ENCODE data around the gene ZNF592. TPM values are rescaled to one million over a fixed set of nuclear protein-coding genes. Genes with fewer than 3 reads are reported as not detected.

The ZNF592 gene
- polyA plus RNA-seq, 1 donor (not counting 4 experiments of a cell fraction or from before 2014, with no cell fraction given) = 4.1 TPM

GRCh38 chr15:84766461-84767035 is 18.2 kb downstream of the ZNF592 start:
- dilution Hi-C loops (cut with MboI; ENCODE audit: extremely low pct_ligation_motif_present, low sequenced_read_pairs) = no loop called here
- Histone ChIP-seq H2AFZ (ENCODE audit: control insufficient read depth, low read length) (no peak overlapping the region), H3K36me3 (ENCODE audit: control insufficient read depth in 2 of 2, extremely low read depth in 1 of 2, insufficient read depth in 2 of 2, low read length in 2 of 2) (peaks cover 13% of the 10 kb centered on the region in 2 experiments), H3K4me2 (ENCODE audit: control insufficient read depth, extremely low read depth, insufficient read depth, low read depth, low read length) (no peak overlapping the region), H3K79me2 (ENCODE audit: control insufficient read depth, insufficient read depth, low read length) (peaks cover 60% of the 10 kb centered on the region), H3K9me1 (ENCODE audit: control insufficient read depth, extremely low read depth, insufficient read depth, low read length) (no peaks in the 10 kb centered on the region), H4K20me1 (ENCODE audit: control insufficient read depth, extremely low read depth, insufficient read depth, low read length) (peaks cover 13% of the 10 kb centered on the region), H3K27me3 (ENCODE audit: control insufficient read depth, extremely low read depth, insufficient read depth, low read length) (no peaks in the 10 kb centered on the region), H3K4me3 (ENCODE audit: control insufficient read depth in 2 of 3, extremely low read depth in 1 of 3, insufficient read depth in 2 of 3, low read depth in 1 of 3, low read length in 3 of 3) (no peak overlapping the region), H3K4me1 (ENCODE audit: control insufficient read depth, extremely low read depth, insufficient read depth, low read length) (no peaks in the 10 kb centered on the region), H3K9ac (ENCODE audit: control insufficient read depth, extremely low read depth, insufficient read depth, low read length) (no peak overlapping the region), H3K27ac (ENCODE audit: control insufficient read depth, insufficient read depth, low read length) (no peak overlapping the region), H3K9me3 (ENCODE audit: control insufficient read depth, low read depth, low read length) (no peaks in the 10 kb centered on the region)
- DNase-seq (ENCODE audit: low read depth, low spot score) (no peak), FAIRE-seq (no peak)
- TF ChIP-seq CTCF (optimal IDR thresholded peaks at IDR 0.05 in 1 of 3, IDR thresholded peaks at IDR 0.05 in 1 of 3, conservative IDR thresholded peaks at IDR 0.05 in 1 of 3; ENCODE audit: extremely low read depth in 1 of 3, insufficient read depth in 2 of 3, low read length in 3 of 3) (no peak), EZH2 (IDR thresholded peaks at IDR 0.05; ENCODE audit: low read length) (no peak)

- peaks cover 42% of the 10 kb centered on the region for H3K79me2 ChIP-seq (ENCODE audit: control insufficient read depth, insufficient read depth, low read length)
Measured at GRCh38 chr15:84772031-84772430, 23.6 kb downstream of the ZNF592 start.

More at GRCh38 chr15:84772031-84772430, 23.6 kb downstream of the ZNF592 start:
- FAIRE-seq (no peak), DNase-seq (ENCODE audit: low read depth, low spot score) (no peak)
- Histone ChIP-seq H2AFZ (ENCODE audit: control insufficient read depth, low read length) (no peak overlapping the region), H3K27me3 (ENCODE audit: control insufficient read depth, extremely low read depth, insufficient read depth, low read length) (no peaks in the 10 kb centered on the region), H4K20me1 (ENCODE audit: control insufficient read depth, extremely low read depth, insufficient read depth, low read length) (no peaks in the 10 kb centered on the region), H3K4me3 (ENCODE audit: control insufficient read depth in 2 of 3, extremely low read depth in 1 of 3, insufficient read depth in 2 of 3, low read depth in 1 of 3, low read length in 3 of 3) (no peak overlapping the region), H3K27ac (ENCODE audit: control insufficient read depth, insufficient read depth, low read length) (no peak overlapping the region), H3K4me2 (ENCODE audit: control insufficient read depth, extremely low read depth, insufficient read depth, low read depth, low read length) (no peak overlapping the region), H3K4me1 (ENCODE audit: control insufficient read depth, extremely low read depth, insufficient read depth, low read length) (no peaks in the 10 kb centered on the region), H3K9me1 (ENCODE audit: control insufficient read depth, extremely low read depth, insufficient read depth, low read length) (no peaks in the 10 kb centered on the region), H3K9ac (ENCODE audit: control insufficient read depth, extremely low read depth, insufficient read depth, low read length) (no peak overlapping the region), H3K9me3 (ENCODE audit: control insufficient read depth, low read depth, low read length) (no peaks in the 10 kb centered on the region), H3K36me3 (ENCODE audit: control insufficient read depth in 2 of 2, extremely low read depth in 1 of 2, insufficient read depth in 2 of 2, low read length in 2 of 2) (peaks cover 9 to 15% of the 10 kb centered on the region in 2 experiments)
- dilution Hi-C loops (cut with MboI; ENCODE audit: extremely low pct_ligation_motif_present, low sequenced_read_pairs) = no loop called here
- TF ChIP-seq CTCF (optimal IDR thresholded peaks at IDR 0.05 in 1 of 3, IDR thresholded peaks at IDR 0.05 in 1 of 3, conservative IDR thresholded peaks at IDR 0.05 in 1 of 3; ENCODE audit: extremely low read depth in 1 of 3, insufficient read depth in 2 of 3, low read length in 3 of 3) (no peak), EZH2 (IDR thresholded peaks at IDR 0.05; ENCODE audit: low read length) (no peak)

Measured in keratinocyte (primary cell).